ENCODE measurements around the gene TSACC.
"Not testable (repeated sequence)": the region's sequence is repeated elsewhere in the genome, so short reads cannot be mapped to it uniquely, and the experiment has no call there.

TSACC gene

DNA sequence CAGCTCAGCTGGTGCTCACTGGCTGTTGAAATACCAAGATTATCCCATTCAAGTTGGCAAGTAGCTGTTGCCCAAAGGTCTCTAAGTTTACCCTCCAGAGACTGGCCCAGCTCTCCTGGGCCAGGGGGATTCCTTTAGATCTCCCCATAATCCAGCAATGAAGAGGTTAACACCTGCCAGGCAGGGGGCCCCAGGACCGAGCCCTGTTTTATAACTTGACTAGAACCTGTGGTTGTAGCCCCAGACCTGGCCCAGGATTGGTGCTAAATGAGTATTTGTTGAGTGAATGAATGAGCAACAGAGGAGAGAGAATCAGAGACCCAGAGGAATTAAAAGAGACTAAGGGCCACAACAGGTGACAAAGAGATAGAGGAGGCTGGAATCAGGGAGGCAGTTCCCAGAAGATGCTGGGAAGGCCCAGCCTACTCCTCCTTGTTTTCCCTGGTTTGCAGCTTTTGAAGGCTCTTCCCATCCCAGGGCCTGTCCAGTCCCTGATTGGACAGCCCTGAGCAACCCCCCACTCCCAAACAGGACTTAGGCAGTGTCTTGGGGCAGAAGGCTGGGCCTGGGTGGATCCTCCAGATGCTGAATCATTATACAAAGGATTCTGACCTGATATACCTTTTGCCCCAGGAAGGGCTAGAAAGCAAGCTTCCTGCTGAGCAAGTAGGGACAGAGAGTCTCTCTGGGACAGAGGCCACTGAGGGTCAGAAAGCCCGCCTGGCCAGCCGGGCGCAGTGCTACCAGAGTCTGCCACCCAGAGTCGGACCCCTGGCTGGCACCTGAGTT lies 28.2 kb downstream of the TSACC start:
- Histone ChIP-seq H3K27ac (no peak overlapping the region), H3K9me3 (ENCODE audit: low read depth, low read length) (no peaks in the 10 kb centered on the region), H3K36me3 (ENCODE audit: insufficient read depth, low read length) (no peaks in the 10 kb centered on the region), H3K9ac (ENCODE audit: insufficient read length) (no peak overlapping the region), H3K4me3 (no peak overlapping the region)
- DNase-seq (ENCODE audit: low read depth, low spot score), result no peak
- TF ChIP-seq EZH2 (IDR thresholded peaks at IDR 0.05) (no peak), POLR2AphosphoS5 (IDR thresholded peaks at IDR 0.05; ENCODE audit: borderline replicate concordance, low read depth, low read length) (no peak), FOXP2 (optimal IDR thresholded peaks at IDR 0.05; ENCODE audit: control extremely low read depth, extremely low read length, insufficient read depth) (no peak)

GRCh38 chr1:156367383-156368156 lies 29.2 kb downstream of the TSACC start:
- no peak for DNase-seq (ENCODE audit: low read depth, low spot score)
- H3K9ac ChIP-seq (ENCODE audit: insufficient read length), result no peak overlapping the region
- no peaks in the 10 kb centered on the region for H3K36me3 ChIP-seq (ENCODE audit: insufficient read depth, low read length)
- H3K4me3 ChIP-seq, result no peak overlapping the region
- no peak overlapping the region for H3K27ac ChIP-seq
- H3K9me3 ChIP-seq (ENCODE audit: low read depth, low read length), result no peaks in the 10 kb centered on the region
- TF ChIP-seq FOXP2 (optimal IDR thresholded peaks at IDR 0.05; ENCODE audit: control extremely low read depth, extremely low read length, insufficient read depth) (no peak), EZH2 (IDR thresholded peaks at IDR 0.05) (no peak), POLR2AphosphoS5 (IDR thresholded peaks at IDR 0.05; ENCODE audit: borderline replicate concordance, low read depth, low read length) (no peak)

DNA sequence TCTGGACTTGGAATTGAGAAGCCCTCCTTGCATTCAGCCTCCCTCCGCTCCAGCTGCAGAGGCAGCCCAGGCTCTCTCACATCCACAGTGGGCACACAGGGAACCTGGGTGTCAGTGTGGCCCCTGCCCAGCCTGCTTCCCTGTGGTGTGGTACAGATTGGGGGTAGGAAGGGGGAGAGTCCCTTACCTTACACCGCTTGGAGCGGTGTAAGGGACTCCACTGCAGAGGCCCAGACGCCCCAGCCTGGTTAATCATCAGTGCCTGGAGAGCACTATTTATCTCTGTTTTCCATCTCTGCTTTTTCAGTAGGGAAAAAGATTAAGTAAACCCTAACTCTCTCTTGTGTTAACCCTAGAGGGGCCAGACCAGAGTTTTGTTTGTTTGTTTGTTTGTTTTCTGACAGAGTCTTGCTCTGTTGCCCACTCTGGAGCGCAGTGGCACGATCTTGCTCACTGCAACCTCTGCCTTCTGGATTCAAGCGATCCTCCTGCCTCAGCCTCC lies 29.9 kb downstream of the TSACC start:
- Histone ChIP-seq H3K9ac (ENCODE audit: insufficient read length) (no peak overlapping the region), H3K9me3 (ENCODE audit: low read depth, low read length) (no peaks in the 10 kb centered on the region), H3K4me3 (no peak overlapping the region), H3K27ac (no peak overlapping the region), H3K36me3 (ENCODE audit: insufficient read depth, low read length) (no peaks in the 10 kb centered on the region)
- no peak for DNase-seq (ENCODE audit: low read depth, low spot score)
- TF ChIP-seq EZH2 (IDR thresholded peaks at IDR 0.05) (no peak), POLR2AphosphoS5 (IDR thresholded peaks at IDR 0.05; ENCODE audit: borderline replicate concordance, low read depth, low read length) (no peak), FOXP2 (optimal IDR thresholded peaks at IDR 0.05; ENCODE audit: control extremely low read depth, extremely low read length, insufficient read depth) (no peak)

DNA sequence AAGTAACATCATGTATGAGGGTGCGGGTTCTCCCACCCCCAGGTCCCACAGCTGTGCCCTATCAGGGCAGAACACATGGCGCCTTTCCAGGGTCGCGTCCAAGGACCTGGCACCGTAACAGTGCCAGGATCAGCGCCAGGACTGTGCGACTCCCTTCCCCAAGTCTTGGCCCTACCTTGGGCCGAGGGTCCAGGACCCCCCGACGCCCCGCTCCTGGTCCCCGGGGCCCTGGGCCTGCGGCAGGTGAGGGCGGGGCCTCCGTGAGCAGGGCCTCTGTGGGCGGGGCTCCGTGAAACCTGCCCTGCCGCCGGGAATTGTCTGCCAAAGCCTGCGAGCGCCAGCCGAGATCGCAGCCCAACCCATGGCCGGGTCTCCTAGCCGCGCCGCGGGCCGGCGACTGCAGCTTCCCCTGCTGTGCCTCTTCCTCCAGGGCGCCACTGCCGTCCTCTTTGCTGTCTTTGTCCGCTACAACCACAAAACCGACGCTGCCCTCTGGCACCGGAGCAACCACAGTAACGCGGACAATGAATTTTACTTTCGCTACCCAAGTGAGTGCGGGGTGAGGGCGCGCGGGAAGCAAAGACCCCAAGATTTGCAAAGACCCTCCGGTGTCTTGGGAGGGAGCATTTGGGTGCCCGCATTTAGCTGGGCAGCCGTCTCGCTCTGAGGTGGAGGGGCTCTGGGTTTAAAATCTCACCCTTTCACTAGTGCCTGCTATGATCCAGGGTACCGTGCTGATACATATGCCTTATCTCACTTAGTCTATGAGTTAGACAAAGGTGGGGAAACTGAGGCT lies 30.8 kb downstream of the TSACC start, which contains the start of gene RHBG:
RHBG (plus strand) TSS at position 323 of the 796 bp plus-strand sequence; CDS start at position 362, 39 bp downstream.
- H3K9ac ChIP-seq (ENCODE audit: insufficient read length), result no peak within 1 kb of the TSS
- H3K4me3 ChIP-seq, result no peak within 1 kb of the TSS
- H3K9me3 ChIP-seq (ENCODE audit: low read depth, low read length), result no peaks in the 10 kb centered on the region
- DNase-seq (ENCODE audit: low read depth, low spot score), result no peak
- H3K27ac ChIP-seq, result no peak within 1 kb of the TSS
- no peaks in the 10 kb centered on the region for H3K36me3 ChIP-seq (ENCODE audit: insufficient read depth, low read length)
- no peak for TF ChIP-seq EZH2 (IDR thresholded peaks at IDR 0.05)
- no peak for TF ChIP-seq POLR2AphosphoS5 (IDR thresholded peaks at IDR 0.05; ENCODE audit: borderline replicate concordance, low read depth, low read length)
- TF ChIP-seq FOXP2 (optimal IDR thresholded peaks at IDR 0.05; ENCODE audit: control extremely low read depth, extremely low read length, insufficient read depth), result no peak

- not testable (repeated sequence) for H3K9ac ChIP-seq (ENCODE audit: insufficient read length)
These were observed 31.5 kb downstream of the TSACC start for GRCh38 chr1:156369685-156370286.

GRCh38 chr1:156371553-156372264 lies 33.4 kb downstream of the TSACC start:
- Histone ChIP-seq H3K9me3 (ENCODE audit: low read depth, low read length) (no peaks in the 10 kb centered on the region), H3K27ac (no peak overlapping the region), H3K9ac (ENCODE audit: insufficient read length) (no peak overlapping the region), H3K36me3 (ENCODE audit: insufficient read depth, low read length) (no peaks in the 10 kb centered on the region), H3K4me3 (no peak overlapping the region)
- DNase-seq (ENCODE audit: low read depth, low spot score), result no peak
- TF ChIP-seq POLR2AphosphoS5 (IDR thresholded peaks at IDR 0.05; ENCODE audit: borderline replicate concordance, low read depth, low read length) (no peak), EZH2 (IDR thresholded peaks at IDR 0.05) (no peak), FOXP2 (optimal IDR thresholded peaks at IDR 0.05; ENCODE audit: control extremely low read depth, extremely low read length, insufficient read depth) (no peak)

More at GRCh38 chr1:156369685-156370286, 31.5 kb downstream of the TSACC start:
- not testable (repeated sequence) for H3K36me3 ChIP-seq (ENCODE audit: insufficient read depth, low read length); DNase-seq (ENCODE audit: low read depth, low spot score); H3K27ac ChIP-seq; H3K4me3 ChIP-seq; H3K9me3 ChIP-seq (ENCODE audit: low read depth, low read length)

DNA sequence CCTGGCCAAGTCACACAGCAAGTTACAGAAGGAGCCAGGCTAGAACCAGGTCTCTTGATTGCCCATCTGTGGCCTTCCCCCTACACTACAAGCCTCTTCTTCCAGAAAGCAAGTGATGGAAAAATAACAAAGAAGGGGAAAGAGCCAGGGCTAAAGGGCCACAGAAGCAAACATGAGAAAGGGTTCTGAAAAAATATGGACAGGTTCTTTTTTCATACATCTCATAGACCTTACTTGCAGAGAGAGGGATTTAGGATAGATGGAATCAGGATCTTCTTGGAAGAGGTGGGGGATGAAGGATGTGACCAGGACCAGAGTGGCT lies 33.9 kb downstream of the TSACC start:
- TF ChIP-seq POLR2AphosphoS5 (IDR thresholded peaks at IDR 0.05; ENCODE audit: borderline replicate concordance, low read depth, low read length), result no peak
- TF ChIP-seq FOXP2 (optimal IDR thresholded peaks at IDR 0.05; ENCODE audit: control extremely low read depth, extremely low read length, insufficient read depth), result no peak
- no peak for TF ChIP-seq EZH2 (IDR thresholded peaks at IDR 0.05)
- Histone ChIP-seq H3K27ac (no peak overlapping the region), H3K4me3 (no peak overlapping the region), H3K36me3 (ENCODE audit: insufficient read depth, low read length) (no peaks in the 10 kb centered on the region), H3K9ac (ENCODE audit: insufficient read length) (no peak overlapping the region), H3K9me3 (ENCODE audit: low read depth, low read length) (no peaks in the 10 kb centered on the region)
- DNase-seq (ENCODE audit: low read depth, low spot score), result no peak
